HG03460 (cell line): Measurements from ENCODE around the gene KRT28.
"Not testable (repeated sequence)": the region's sequence is repeated elsewhere in the genome, so short reads cannot be mapped to it uniquely, and the experiment has no call there.

Experiments used
- ATAC-seq: cut with Tn5 transposase; IDR thresholded peaks from one replicate; pipeline ENCODE4 v1.9.1; 2021; ENCODE audit not compliant: unreplicated experiment

Gene KRT28

DNA sequence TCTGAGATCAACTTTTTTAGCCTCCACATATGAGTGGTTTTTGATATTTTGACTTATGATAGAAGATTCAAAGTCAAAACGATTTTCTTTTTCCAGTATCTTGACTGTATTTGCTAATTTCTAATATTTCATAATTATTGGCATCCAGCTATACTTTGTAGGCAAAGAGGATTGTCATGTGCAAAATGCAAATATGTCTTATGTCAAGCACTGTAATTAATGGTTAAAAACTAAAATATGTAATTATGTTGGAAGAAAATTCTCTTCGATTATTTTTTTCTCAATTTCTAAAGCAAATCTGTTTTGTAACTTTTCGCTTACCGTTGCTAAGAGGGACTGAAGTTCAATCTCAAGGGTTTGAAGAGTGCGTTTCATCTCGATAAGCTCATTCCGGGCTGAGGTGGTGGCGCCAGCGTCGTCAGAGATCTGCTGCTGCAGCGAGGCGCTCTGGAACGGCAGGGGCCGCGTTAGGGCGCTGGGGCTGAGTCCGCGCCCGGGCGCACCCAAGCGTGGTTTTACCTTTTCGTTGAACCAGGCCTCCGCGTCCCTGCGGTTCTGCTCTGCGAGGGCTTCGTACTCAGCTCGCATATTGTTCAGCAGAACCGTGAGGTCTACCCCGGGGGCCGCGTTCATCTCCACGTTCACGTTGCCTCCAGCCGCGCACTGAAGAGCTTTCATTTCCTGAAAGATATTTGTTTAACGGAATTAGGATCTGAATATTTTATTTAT lies 20.4 kb downstream of the KRT28 start:
- no peak for ATAC-seq

DNA sequence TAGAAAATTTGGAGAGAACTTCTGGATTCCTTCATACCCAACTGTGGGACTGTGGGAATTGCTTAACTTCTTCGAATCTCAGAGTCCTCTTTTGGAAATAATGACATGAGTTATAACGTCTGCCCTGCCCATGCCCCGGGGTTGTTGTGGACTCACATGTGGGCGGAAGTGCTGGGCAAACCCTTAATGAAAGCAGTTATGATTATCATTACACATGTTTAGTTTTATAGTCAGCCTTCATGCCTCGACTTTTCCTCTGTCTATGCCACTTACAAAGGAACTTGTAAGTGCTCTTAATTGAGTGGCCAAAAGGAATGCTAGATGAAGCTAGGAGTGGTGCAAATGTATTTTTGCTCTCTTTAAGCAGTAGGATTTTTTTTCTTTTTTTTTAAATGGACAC lies 21.3 kb downstream of the KRT28 start:
- ATAC-seq = no peak

DNA sequence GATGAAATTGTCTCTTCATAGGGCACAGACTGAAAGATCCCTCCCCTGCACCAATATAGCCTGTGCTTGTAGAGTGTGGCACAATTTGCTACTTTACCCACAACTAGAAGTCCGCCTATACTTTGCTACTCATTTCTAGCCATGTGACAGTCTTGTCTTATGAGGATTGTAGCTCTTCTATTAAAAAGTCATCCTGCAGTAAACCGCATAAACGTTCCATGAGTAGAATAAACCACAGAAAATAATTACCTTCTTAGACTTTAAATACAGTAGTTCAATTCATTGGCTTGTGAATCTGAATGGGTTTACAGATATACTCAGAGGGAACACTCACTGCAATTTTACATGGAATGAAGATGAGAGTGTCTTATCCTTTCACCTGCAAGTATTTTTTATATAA lies 21.8 kb downstream of the KRT28 start:
- ATAC-seq = no peak

DNA sequence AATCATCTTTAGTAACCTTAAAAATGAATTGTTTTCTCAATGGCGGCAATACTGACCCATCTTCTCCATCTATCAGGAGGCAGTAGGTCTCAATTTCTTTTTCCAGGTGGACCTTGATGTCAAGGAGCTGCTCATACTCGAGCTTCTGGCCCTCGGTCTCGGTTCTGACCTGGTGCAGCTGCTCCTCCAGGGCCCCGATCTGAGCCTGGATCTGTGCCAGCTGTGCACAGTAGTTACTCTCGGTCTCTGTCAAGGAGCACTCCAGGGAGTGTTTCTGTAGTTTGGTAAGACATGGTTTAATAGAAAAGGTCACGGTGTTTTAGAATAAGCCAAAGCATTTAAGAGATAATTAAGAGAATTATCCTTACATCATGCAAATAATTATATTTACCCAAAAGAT lies 22.3 kb downstream of the KRT28 start:
- ATAC-seq = no peak

DNA sequence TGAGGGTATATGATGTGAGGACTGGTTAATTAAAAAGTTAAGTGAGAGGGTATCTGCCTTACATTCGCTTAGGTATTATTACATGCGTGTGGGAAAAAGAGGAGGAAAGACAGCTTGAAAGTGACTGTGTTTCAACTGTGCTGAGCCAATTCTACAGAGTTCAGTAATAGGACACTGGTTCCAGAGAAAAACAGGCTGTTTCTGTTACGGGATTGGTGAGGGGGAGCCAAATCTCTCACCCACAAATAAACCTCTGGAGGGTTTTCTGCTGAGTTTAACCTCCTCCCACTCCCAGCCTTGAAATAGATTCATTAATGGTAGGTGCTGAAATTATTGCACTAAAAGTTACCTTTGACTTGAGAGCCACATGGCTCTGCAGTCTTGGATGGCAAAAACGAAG lies 23.8 kb downstream of the KRT28 start:
- ATAC-seq = no peak

DNA sequence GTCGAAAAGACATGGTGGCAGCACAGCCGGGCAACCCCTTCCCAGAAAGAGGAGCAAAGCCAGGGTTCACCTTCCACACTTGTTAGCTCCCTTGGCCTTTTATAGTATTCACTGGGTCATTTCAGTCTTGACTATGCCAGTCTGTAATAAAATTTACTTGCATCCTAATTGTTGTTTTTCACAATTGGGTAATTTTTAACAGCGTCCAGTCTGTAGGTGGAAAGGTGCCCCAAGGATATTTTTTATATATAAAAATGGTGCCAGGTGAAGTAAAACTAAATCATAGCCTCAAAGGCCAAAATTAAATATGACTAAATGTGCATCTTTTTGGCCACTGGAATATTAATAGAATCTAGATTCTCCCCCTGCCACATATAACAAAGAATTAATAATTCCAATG lies 27.7 kb downstream of the KRT28 start, which contains the start of gene KRT26:
TSS of gene KRT26 (minus strand) at position 101 of the 400 bp plus-strand sequence. CDS start at position 13, 88 bp downstream.
- no peak for ATAC-seq

DNA sequence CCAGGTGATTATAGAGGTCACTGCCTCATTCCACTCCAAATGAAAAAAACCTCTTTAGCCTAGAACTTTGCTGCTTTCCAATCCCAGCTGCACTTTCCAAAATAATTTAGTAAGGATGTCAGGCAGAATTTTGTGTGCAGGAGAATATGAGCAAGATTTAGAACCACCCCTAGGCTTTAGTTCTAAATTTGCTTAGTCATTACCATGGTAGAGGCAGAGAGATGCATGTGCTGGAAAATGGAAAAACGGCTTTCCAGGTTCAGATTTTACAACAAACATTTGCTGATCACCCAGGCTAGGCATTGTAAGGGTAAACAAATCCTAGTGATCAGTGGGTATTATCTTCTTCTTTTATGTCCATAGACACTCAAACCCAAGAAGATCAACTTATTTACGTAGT lies 34.1 kb downstream of the KRT28 start:
- no peak for ATAC-seq

DNA sequence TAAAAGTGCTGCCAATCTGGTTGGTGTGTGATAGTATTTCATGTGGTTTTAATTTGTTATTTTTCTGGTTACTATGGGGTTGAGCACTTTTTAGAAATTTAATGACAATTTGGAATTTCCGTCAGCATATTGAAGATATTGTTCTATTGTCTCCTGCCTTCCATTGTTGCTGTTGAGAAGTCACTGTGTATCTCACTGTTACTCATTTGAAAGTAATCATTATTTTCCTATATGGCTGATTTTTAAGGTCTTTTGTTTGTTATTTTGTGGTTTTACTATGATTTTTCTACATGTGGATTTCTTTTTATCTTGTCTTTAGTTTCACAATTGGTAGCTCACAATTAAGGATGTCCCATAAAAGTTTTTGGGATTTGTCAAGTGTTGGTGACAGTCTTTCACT lies 36.0 kb downstream of the KRT28 start:
- no peak for ATAC-seq

DNA sequence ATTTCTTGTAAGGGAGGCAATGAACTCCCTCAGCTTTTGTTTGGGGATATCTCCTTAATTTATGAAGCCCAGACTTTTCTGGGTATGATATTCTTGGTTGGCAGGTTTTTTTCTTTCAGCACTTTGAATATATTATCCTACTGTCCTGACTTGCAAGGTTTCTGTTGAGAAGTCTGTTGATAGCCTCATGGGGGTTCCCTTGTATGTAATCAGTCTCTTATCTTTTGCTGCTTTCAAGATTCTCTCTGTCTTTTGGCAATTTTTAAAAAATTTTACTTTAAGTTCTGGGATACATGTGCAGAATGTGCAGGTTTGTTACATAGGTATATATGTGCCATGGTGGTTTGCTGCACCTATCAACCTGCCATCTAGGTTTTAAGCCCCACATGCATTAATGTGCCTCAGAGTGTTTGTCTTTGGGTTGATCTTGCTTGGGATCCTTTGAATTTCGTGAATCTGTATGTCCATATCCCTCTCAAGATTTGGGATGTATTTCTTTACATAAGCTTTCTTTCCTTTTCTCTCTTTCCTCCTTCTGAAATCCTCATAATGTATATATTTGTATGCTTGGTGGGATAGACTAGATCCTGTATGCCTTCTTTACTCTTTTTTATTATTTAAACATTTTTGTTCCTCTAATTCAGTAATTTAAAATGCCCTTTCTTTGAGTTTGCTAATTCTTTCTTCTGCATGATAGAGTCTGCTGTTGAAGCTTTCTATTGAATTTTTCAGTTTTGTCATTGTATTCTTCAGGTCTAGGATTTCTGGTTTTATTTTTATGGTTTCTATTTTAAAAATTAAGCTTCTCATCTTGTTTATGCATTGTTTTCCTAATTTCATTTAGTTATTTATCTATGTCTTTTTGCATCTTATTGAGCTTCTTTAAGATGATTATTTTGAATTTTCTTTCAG lies 39.4 kb downstream of the KRT28 start:
- ATAC-seq = no peak

DNA sequence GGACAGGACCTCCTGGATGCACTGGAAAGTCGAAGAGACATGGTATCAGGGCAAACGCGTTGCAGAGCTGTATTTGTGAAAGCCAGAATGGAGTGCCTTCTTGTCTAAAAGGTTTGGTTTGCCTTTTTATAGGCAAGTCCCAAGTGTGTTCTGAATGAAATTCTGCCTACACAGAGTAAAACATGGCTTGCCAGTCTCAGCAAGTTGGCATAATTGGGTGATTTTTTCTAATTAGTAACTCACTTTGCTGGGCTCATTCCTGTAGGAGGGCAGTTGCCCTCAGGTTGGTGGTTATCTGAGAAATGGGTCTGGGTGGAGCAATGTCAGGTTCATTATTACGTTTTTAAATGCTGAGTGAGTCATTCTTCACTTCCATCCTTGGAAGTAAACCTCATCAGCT lies 44.5 kb downstream of the KRT28 start, which contains the start of gene KRT25:
TSS of gene KRT25 (minus strand) at position 101 of the 400 bp plus-strand sequence. CDS start at position 41, 60 bp downstream.
- ATAC-seq = no peak

DNA sequence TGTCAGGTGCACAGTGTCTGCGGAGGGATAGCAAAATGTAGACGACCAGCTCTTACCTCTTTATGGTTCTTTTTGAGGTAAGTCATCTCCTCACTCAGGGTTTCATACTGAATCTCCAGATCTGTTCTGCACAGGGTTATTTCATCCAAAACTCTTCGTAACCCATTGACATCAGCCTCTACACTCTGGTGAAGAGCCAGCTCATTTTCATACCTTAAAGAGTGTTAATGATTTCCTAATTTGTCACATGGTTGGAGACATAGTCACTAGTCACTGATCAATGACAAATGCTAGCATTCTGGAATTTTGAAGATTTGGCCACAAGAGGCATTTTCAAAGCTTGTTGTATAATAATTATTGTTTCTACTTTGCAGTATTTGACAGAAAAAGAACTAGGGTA lies 46.0 kb downstream of the KRT28 start:
- ATAC-seq = no peak

DNA sequence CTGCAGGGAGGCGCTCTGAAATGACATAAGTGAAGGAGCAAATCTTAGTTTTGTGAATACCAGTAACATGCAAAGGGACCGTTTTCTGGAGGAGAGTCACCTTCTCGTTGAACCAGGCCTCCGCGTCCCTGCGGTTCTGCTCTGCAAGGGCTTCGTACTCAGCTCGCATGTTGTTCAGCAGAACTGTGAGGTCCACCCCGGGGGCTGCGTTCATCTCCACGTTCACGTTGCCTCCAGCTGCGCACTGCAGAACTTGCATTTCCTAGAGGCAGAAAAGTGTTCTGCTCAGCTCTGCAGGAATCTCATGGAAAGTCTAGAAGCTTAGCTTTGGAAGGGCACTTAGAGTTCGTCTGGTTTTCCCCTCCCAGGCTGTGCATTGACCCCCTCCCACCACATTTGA lies 48.7 kb downstream of the KRT28 start:
- no peak for ATAC-seq

DNA sequence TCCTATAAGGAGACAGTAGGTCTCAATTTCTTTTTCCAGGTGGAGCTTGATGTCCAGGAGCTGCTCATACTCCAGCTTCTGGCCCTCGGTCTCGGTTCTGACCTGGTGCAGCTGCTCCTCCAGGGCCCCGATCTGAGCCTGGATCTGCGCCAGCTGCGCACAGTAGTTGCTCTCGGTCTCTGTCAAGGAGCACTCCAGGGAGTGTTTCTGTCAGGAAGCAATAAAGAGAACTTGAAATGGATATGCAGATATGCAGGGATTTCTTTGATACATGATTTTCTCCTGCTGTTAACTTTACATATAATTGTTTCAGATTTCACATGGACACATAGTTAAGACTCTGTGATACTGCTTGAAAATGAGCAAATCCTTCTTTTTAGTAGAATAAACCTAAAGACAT lies 49.4 kb downstream of the KRT28 start:
- no peak for ATAC-seq

DNA sequence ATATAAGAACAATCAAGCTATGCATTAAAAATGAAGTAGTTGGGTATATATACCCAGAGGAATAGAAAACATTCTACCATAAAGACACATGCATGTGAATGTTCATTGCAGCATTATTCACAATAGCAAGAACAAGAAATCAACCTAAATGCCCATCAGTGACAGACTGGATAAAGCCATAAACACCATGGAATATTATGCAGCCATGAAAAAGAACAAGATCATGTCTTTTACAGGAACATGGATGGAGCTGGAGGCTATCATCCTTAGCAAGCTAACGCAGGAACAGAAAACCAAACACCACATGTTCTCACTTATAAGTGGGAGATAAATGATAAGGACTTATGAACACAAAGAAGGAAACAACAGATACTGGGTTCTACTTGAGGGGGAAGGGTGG lies 51.1 kb downstream of the KRT28 start:
- not testable (repeated sequence) for ATAC-seq
